Amniotic epithelial cell (primary cell): Measurements from ENCODE around the gene BTRC.
"Not testable (repeated sequence)": the region's sequence is repeated elsewhere in the genome, so short reads cannot be mapped to it uniquely, and the experiment has no call there.

Source experiments
- DNase-seq: peaks from one replicate; pipeline ENCODE4 v3.0.0-alpha.2; 2010; ENCODE audit warnings: low read depth

The BTRC gene

GRCh38 chr10:101386659-101387259 is 32.8 kb downstream of the BTRC start:
- DNase-seq: no peak

GRCh38 chr10:101388676-101389276 is 34.8 kb downstream of the BTRC start:
- peak; percentile 63 for DNase-seq

GRCh38 chr10:101389532-101389931 is 35.6 kb downstream of the BTRC start:
- DNase-seq: not testable (repeated sequence)

- DNase-seq: no peak
These were observed 36.1 kb downstream of the BTRC start for GRCh38 chr10:101389986-101390531.

- no peak for DNase-seq
These were observed 39.4 kb downstream of the BTRC start for GRCh38 chr10:101393378-101393777.

GRCh38 chr10:101394524-101395133 is 40.7 kb downstream of the BTRC start:
- DNase-seq: peak; percentile 73

GRCh38 chr10:101397140-101397539 is 43.2 kb downstream of the BTRC start:
- DNase-seq: peak; percentile 74

GRCh38 chr10:101400585-101400984 is 46.6 kb downstream of the BTRC start:
- peak; percentile 37 for DNase-seq

GRCh38 chr10:101402711-101403110 is 48.7 kb downstream of the BTRC start:
- DNase-seq: no peak

- peak; percentile 28 for DNase-seq
These were observed 49.2 kb downstream of the BTRC start for GRCh38 chr10:101403161-101403560.

GRCh38 chr10:101405001-101405400 is 51.0 kb downstream of the BTRC start:
- DNase-seq: no peak

GRCh38 chr10:101411598-101411997 is 57.6 kb downstream of the BTRC start:
- no peak for DNase-seq

GRCh38 chr10:101414034-101414433 is 60.1 kb downstream of the BTRC start:
- DNase-seq: peak; percentile 15

GRCh38 chr10:101415884-101416283 is 61.9 kb downstream of the BTRC start:
- no peak for DNase-seq

GRCh38 chr10:101421967-101422366 is 68.0 kb downstream of the BTRC start:
- DNase-seq: not testable (repeated sequence)

- no peak for DNase-seq
These were observed 71.6 kb downstream of the BTRC start for GRCh38 chr10:101425535-101425934.

GRCh38 chr10:101428036-101428435 is 74.1 kb downstream of the BTRC start:
- DNase-seq: no peak

GRCh38 chr10:101429423-101429822 is 75.5 kb downstream of the BTRC start:
- no peak for DNase-seq

- no peak for DNase-seq
These were observed 82.3 kb downstream of the BTRC start for GRCh38 chr10:101436302-101436701.

GRCh38 chr10:101438881-101439391 is 85.0 kb downstream of the BTRC start:
- no peak for DNase-seq

GRCh38 chr10:101441541-101442455 is 87.8 kb downstream of the BTRC start:
- peak; percentile 88 for DNase-seq

- no peak for DNase-seq
These were observed 88.5 kb downstream of the BTRC start for GRCh38 chr10:101442456-101442800.
